ENCODE results near the gene MFSD11. TPM values are rescaled to one million over a fixed set of nuclear protein-coding genes. Genes with fewer than 3 reads are reported as not detected.
A peak's percentile ranks its signal among the peaks of the same experiment; 100 is the strongest.
"Not testable (repeated sequence)": the region's sequence is repeated elsewhere in the genome, so short reads cannot be mapped to it uniquely, and the experiment has no call there.

Gene MFSD11
- polyA plus RNA-seq, 3 donors = 25.4 to 28.6 (median 27.6) TPM

DNA sequence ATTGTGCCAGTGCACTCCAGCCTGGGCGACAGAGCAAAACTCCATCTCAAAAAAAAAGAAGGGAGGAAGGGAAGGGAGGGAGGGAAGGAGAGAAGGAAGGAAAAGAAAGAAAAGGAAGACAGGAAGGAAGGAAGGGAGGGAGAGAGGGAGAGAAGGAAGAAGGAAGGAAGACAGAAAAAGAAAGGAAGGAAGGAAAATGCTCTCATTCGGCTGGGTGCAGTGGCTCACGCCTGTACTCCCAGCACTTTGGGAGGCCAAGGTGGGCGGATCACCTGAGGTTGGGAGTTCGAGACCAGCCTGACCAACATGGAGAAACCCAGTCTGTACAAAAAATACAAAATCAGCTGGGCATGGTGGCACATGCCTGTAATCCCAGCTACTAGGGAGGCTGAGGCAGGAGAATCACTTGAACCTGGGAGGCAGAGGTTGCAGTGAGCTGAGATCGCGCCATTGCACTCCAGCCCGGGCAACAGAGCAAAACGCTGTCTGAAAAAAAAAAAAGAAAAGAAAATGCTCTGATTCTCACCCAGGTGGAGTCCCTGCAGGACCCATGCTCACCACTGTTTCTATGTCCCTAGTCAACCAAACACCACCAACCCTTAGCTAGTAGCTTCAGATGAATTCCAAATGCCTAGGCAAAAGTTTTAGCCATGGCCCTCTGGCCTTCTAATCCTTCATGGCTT, 78.1 kb downstream of the MFSD11 start:
- DNase-seq (ENCODE audit: extremely low read depth in 1 of 11, low read depth in 9 of 11, low spot score in 4 of 11) = not testable (repeated sequence)

DNA sequence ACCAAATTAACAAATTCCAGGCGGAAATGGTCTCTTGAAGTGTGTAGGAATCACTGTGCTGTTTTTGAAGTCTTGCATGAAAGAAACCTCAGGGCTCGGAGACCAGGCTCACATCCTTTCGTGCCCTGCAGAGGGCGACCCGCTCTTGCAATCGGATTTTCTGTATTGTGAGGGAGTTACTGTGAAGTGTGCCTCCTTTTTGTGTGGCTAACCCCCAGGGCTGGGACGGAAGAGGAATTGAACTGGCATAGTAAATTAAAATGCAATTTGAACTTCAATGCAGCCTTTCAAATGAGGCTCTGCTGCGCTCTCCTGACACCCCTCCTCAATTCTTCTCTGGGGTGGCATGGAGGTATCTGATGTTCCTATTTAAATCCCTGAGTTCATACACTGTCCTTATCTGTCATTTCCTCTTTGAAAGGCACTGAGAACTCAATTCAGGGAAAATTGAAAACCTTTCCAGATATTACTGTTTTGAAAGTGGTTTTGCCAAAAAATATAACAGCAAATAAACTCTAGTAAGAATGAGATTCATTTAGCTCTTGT, 78.7 kb downstream of the MFSD11 start:
- peak in 1 of 11 donors; percentile 24 for DNase-seq (ENCODE audit: extremely low read depth in 1 of 11, low read depth in 9 of 11, low spot score in 4 of 11)

DNA sequence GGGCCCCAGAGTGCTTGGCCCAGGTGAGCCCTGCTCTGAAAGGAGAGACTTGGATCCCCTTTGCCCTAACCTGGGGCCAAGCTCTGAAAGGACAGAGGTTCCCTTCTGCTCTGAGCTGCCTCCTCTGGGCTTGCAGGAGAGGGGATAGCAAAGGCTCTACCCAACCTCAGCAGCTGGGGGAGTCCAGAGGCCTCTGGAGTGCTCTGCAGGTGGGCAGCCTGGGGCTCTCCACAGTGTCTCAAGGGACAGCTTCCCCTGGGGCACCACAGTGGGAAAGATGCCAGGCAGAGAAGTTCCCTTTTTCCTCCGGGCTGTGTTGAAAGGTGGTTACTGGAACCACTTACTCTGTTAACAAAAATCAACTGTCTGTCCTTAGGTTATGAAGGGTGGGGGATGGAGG, 82.1 kb downstream of the MFSD11 start:
- no peak for DNase-seq (ENCODE audit: extremely low read depth in 1 of 11, low read depth in 9 of 11, low spot score in 4 of 11)

DNA sequence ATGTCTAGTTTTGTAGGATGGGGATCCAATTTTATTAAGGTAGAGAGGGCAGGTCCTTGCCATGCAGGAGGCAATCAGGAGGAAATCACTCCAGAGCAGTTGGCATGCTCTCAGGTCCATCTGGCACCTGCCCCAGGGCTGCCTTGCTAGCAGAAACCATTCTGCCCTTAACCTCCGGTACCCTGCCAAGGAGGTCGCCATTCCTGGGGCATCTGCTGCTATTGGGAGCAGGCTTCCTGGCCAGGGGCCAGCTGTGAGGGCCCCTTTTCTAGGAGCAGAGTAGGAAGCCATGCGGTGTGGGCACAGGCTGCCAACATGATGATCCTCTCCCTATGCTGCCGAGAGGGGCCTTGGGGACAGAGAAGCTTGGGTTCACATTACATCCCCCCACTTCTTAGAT, 82.6 kb downstream of the MFSD11 start:
- no peak for DNase-seq (ENCODE audit: extremely low read depth in 1 of 11, low read depth in 9 of 11, low spot score in 4 of 11)

DNA sequence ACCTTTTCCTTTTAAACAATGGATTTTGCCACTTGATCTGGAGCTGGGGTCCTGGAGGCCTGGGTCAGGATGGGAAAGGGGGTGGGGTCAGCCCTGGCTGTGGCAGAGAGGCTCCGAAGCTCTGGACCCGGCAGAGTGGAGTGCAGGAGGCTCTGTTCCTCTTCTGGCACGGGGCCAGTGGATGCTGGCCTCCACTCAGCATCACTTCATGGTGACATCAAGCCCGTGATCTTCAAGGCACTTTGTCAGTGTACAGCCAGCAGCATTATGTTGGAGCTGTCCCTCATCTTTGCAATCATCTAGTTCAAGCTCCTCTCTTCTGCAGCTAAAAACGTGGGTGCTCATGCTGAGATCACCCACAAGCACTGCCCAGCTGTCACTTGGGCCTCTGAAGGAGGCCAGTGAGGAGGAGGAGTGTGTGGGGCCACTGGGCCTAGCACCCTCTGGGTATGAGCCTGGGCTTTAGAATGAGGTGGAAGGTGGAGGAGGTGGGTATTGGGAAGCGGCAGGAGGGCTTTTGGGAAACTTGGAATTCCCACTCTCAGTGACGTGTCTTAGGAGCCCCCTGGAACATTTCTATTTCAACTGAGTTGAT, 84.4 kb downstream of the MFSD11 start:
- no peak for DNase-seq (ENCODE audit: extremely low read depth in 1 of 11, low read depth in 9 of 11, low spot score in 4 of 11)

DNA sequence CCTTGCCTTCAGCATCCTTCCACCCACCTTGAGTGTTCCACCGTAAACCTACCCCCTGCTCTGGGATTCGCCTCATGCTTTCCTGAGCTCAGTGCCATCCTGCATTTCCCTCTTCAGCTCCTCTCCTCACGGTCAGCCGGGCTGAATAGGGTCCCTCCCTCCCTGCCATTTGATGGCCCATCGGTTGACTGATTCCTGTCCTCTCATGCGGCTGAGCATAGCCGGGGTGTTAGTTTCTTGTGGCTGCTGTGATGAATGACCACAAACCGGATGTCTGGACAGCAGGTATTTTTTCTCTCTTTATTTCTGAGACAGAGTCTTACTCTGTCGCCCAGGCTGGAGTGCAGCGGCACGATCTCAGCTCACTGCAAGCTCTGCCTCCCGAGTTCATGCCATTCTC, 86.2 kb downstream of the MFSD11 start:
- DNase-seq (ENCODE audit: extremely low read depth in 1 of 11, low read depth in 9 of 11, low spot score in 4 of 11) = peak in 5 of 11 donors; percentile 54 to 68 (median 64)

DNA sequence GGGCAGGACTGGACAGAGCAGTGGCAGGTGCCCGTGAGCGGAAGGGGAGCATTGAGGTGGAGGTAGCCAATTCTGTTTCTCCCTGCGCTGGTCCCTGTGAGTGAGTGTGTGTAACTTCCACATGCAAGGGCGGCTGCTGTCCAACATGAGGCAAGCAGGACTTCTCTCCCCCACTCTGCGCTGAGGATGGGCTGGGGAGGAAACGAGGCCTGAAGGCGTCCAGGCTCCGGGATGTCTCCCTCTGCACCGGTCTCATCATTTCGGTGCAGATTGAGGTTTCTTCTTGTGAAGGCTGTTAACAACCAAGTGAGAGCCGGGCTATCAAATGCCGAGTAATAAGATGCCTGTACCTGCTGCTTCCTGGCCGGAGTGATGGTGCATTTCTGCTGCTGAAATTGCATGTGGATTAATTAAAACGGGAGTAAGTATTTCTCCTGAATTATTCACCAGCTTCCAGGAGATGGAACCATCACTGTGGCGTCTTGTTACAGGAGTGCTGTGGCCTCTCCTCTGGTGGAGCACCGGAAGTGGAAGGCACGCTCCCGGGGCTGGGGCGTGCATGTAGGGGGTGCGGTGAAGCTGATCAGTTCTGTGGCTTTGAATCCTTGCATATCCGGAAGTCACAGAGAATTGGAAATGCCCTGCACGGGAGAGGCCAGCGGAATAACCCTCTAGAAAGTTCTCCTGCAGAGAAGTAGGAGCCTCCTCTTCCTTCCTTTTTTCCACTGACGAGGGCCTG, 88.6 kb downstream of the MFSD11 start:
- peak in 1 of 11 donors; percentile 18 for DNase-seq (ENCODE audit: extremely low read depth in 1 of 11, low read depth in 9 of 11, low spot score in 4 of 11)

DNA sequence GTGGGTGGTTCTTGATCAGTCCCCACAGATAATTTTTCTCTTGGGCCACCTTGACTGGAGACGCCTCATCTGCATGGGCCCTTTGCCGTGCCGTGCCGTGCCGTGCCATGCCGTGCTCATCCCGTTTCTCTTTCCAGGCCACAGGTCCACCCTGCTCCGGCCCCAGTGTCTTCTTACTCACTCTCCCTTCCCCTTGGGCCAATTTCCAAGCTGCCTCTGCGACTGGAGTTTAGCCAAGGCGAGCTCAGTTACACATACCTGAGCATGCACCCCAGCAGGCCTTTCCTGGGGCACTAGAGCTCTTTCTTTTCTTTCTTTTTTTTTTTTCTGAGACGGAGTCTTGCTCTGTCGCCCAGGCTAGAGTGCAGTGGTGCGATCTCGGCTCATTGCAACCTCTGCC, 89.8 kb downstream of the MFSD11 start:
- DNase-seq (ENCODE audit: extremely low read depth in 1 of 11, low read depth in 9 of 11, low spot score in 4 of 11) = no peak

Other genes with a start within 250 kb of the MFSD11 start
- gene RHBDF2, start 236.7 kb upstream of the MFSD11 start, polyA plus RNA-seq (ENCODE audit: insufficient read length in 3 of 3) = 10 to 100 TPM in 1 of 3 donors, 1 to 10 TPM in 2; 5.0 to 11.0 (median 8.5) TPM
- gene CYGB, start 200.4 kb upstream of the MFSD11 start, polyA plus RNA-seq (ENCODE audit: insufficient read length in 3 of 3) = 10 to 100 TPM; 10.4 to 15.7 (median 14.6) TPM
- gene PRCD, start 198.1 kb upstream of the MFSD11 start, polyA plus RNA-seq (ENCODE audit: insufficient read length in 3 of 3) = 1 to 10 TPM; 3.0 to 6.0 (median 3.9) TPM
- gene ST6GALNAC2, start 152.3 kb upstream of the MFSD11 start, polyA plus RNA-seq (ENCODE audit: insufficient read length in 3 of 3) = 1 to 10 TPM; 5.8 to 9.9 (median 9.8) TPM
- under 1 TPM; 0.09 to 0.57 (median 0.30) TPM for gene ST6GALNAC1, start 94.4 kb upstream of the MFSD11 start, polyA plus RNA-seq (ENCODE audit: insufficient read length in 3 of 3)
- 100 to 1,000 TPM; 102 to 112 (median 106) TPM for gene MXRA7, start 27.2 kb upstream of the MFSD11 start, polyA plus RNA-seq (ENCODE audit: insufficient read length in 3 of 3)
- 10 to 100 TPM; 20.6 to 24.3 (median 23.2) TPM for gene JMJD6, start 11.5 kb upstream of the MFSD11 start, polyA plus RNA-seq (ENCODE audit: insufficient read length in 3 of 3)
- 10 to 100 TPM; 39.1 to 45.1 (median 40.8) TPM for gene METTL23, start 11.3 kb upstream of the MFSD11 start, polyA plus RNA-seq (ENCODE audit: insufficient read length in 3 of 3)
- 100 to 1,000 TPM; 344 to 434 (median 371) TPM for gene SRSF2, start 788 bp upstream of the MFSD11 start, polyA plus RNA-seq (ENCODE audit: insufficient read length in 3 of 3)
- 1 to 10 TPM; 1.5 to 2.4 (median 1.6) TPM for gene MGAT5B, start 130.3 kb downstream of the MFSD11 start, polyA plus RNA-seq (ENCODE audit: insufficient read length in 3 of 3)

Data from renal cortex interstitium (tissue), 11 donors.